SK-N-SH (cell line): ENCODE data around the gene FKBP7. TPM values are rescaled to one million over a fixed set of nuclear protein-coding genes. Genes with fewer than 3 reads are reported as not detected.

Experiments used
- CTCF ChIA-PET: fragments of 300-600, 350-600 bp; formaldehyde crosslinking; extraction: SDS; loops from one replicate; lab custom pipeline; 2021; lab: Yijun Ruan, JAX
- POLR2A ChIA-PET: fragments of 350-600 bp; sonication (Branson Sonifier 250); formaldehyde crosslinking; extraction: SDS; loops from one replicate; lab custom pipeline; 2020; ENCODE audit warnings: antibody characterized with exemption, inconsistent platforms; lab: Yijun Ruan, JAX
- DNase-seq: peaks from one replicate; pipeline ENCODE4 v3.0.0; 2012
- H2AFZ ChIP-seq: fragments of 200-600 bp; sonication (generic); 2 replicates; pipeline ENCODE4 v1.8.1; 2016; ENCODE audit warnings: antibody characterized with exemption, mild to moderate bottlenecking, low read depth
- H3F3A ChIP-seq: fragments of 200-600 bp; sonication (generic); replicated peaks from 2 replicates; pipeline ENCODE3; 2016; ENCODE audit warnings: antibody characterized with exemption, mild to moderate bottlenecking; ENCODE audit not compliant: insufficient read depth
- H3K27ac ChIP-seq, 2 experiments: fragments of 200-500 bp in 1 of 2; fragments of 200-600 bp in 1 of 2; sonication (Bioruptor generic) in 1 of 2; sonication (generic), shearing (Covaris generic) in 1 of 2; 2 replicates each; pipeline versions ENCODE4 v1.5.1 to v1.6.1; 2014 to 2016; ENCODE audit warnings: low read depth in 2 of 2, inconsistent platforms in 1 of 2, low read length in 1 of 2, mild to moderate bottlenecking in 1 of 2, mixed read lengths in 1 of 2
- H3K27me3 ChIP-seq: fragments of 200-600 bp; sonication (generic), shearing (Covaris generic); 2 replicates; pipeline ENCODE4 v1.6.1; 2016; ENCODE audit warnings: mixed run types; ENCODE audit not compliant: insufficient read depth
- H3K36me3 ChIP-seq, 2 experiments: fragments of 200-500 bp in 1 of 2; fragments of 200-600 bp in 1 of 2; sonication (Bioruptor generic) in 1 of 2; sonication (generic) in 1 of 2; replicated peaks in 1 of 2; 2 replicates each; pipeline versions ENCODE3 to v1.5.1; 2014 to 2016; ENCODE audit warnings: low read length in 1 of 2, mild to moderate bottlenecking in 1 of 2; ENCODE audit not compliant: insufficient read depth in 2 of 2, control insufficient read depth in 1 of 2
- H3K4me1 ChIP-seq, 2 experiments: fragments of 200-500 bp in 1 of 2; fragments of 200-600 bp in 1 of 2; sonication (Bioruptor generic) in 1 of 2; sonication (generic), shearing (Covaris generic) in 1 of 2; 2 replicates each; pipeline versions ENCODE4 v1.5.1 to v1.6.1; 2014 to 2016; ENCODE audit warnings: low read depth in 1 of 2, low read length in 1 of 2, mixed run types in 1 of 2; ENCODE audit not compliant: insufficient read depth in 2 of 2, control insufficient read depth in 1 of 2
- H3K4me2 ChIP-seq: fragments of 200-600 bp; sonication (generic), shearing (Covaris generic); 2 replicates; pipeline ENCODE4 v1.6.1; 2017; ENCODE audit warnings: mixed run types
- H3K4me3 ChIP-seq, 2 experiments: fragments of 200-500 bp in 1 of 2; fragments of 200-600 bp in 1 of 2; sonication (Bioruptor generic) in 1 of 2; sonication (generic), shearing (Covaris generic) in 1 of 2; 2 replicates each; pipeline versions ENCODE4 v1.5.1 to v1.8.1; 2014 to 2016; ENCODE audit warnings: low read depth in 2 of 2, inconsistent platforms in 1 of 2, low read length in 1 of 2, mild to moderate bottlenecking in 1 of 2, mixed read lengths in 1 of 2, moderate library complexity in 1 of 2
- H3K79me2 ChIP-seq: fragments of 200-600 bp; sonication (generic); 2 replicates; pipeline ENCODE4 v1.8.1; 2017; ENCODE audit warnings: mild to moderate bottlenecking; ENCODE audit not compliant: insufficient read depth
- H3K9ac ChIP-seq: fragments of 200-600 bp; sonication (generic); 2 replicates; pipeline ENCODE4 v1.6.1; 2017; ENCODE audit warnings: mixed run types
- H3K9me2 ChIP-seq: fragments of 200-600 bp; sonication (generic); 2 replicates; pipeline ENCODE4 v1.6.1; 2017; ENCODE audit warnings: mixed run types
- H3K9me3 ChIP-seq: fragments of 200-600 bp; sonication (generic); 2 replicates; pipeline ENCODE4 v1.6.1; 2017; ENCODE audit warnings: mixed run types, mild to moderate bottlenecking, moderate library complexity
- H4K20me1 ChIP-seq: fragments of 200-600 bp; sonication (generic); 2 replicates; pipeline ENCODE4 v1.6.1; 2017; ENCODE audit warnings: mild to moderate bottlenecking, mixed run types; ENCODE audit not compliant: insufficient read depth
- CTCF ChIP-seq: fragments of 200-600 bp; sonication (generic); IDR thresholded peaks from 2 replicates; pipeline ENCODE4 v1.6.1; 2017; ENCODE audit warnings: antibody characterized with exemption, mild to moderate bottlenecking, moderate library complexity
- ELF1 ChIP-seq: IDR thresholded peaks from 2 replicates; pipeline ENCODE4 v1.4.0; 2012
- EP300 ChIP-seq, 2 experiments: IDR thresholded peaks; 2 replicates each; pipeline versions ENCODE4 v1.4.0 to v1.6.1; 2012; ENCODE audit warnings: borderline replicate concordance in 1 of 2, low read depth in 1 of 2, low read length in 1 of 2
- FOSL2 ChIP-seq: IDR thresholded peaks from 2 replicates; pipeline ENCODE4 v1.4.0; 2012; ENCODE audit warnings: low read depth, mild to moderate bottlenecking, moderate library complexity, borderline replicate concordance
- FOXM1 ChIP-seq: IDR thresholded peaks from 2 replicates; pipeline ENCODE4 v1.4.0; 2012; ENCODE audit warnings: low read depth, mild to moderate bottlenecking
- GABPA ChIP-seq: IDR thresholded peaks from 2 replicates; pipeline ENCODE4 v1.4.0; 2012; ENCODE audit warnings: low read depth, mild to moderate bottlenecking
- IRF3 ChIP-seq: fragments of 150-350 bp; IDR thresholded peaks from 2 replicates; pipeline ENCODE4 v1.6.1; 2016; ENCODE audit warnings: mild to moderate bottlenecking, low read depth, low read length
- JUND ChIP-seq: IDR thresholded peaks from 2 replicates; pipeline ENCODE4 v1.4.0; 2012
- MEF2A ChIP-seq: IDR thresholded peaks from 2 replicates; pipeline ENCODE4 v1.4.0; 2012; ENCODE audit warnings: low read depth, borderline replicate concordance
- NFIC ChIP-seq: IDR thresholded peaks from 2 replicates; pipeline ENCODE4 v1.4.0; 2012; ENCODE audit warnings: borderline replicate concordance
- POLR2AphosphoS5 ChIP-seq: IDR thresholded peaks from 2 replicates; pipeline ENCODE4 v1.6.1; 2012; ENCODE audit warnings: low read depth, low read length
- RFX5 ChIP-seq: IDR thresholded peaks from 2 replicates; pipeline ENCODE4 v1.6.1; 2012; ENCODE audit warnings: mild to moderate bottlenecking, improper control_type of control experiment, low read length
- RXRA ChIP-seq: IDR thresholded peaks from 2 replicates; pipeline ENCODE4 v1.4.0; 2012; ENCODE audit warnings: low read depth, mild to moderate bottlenecking, borderline replicate concordance
- SIN3A ChIP-seq: IDR thresholded peaks from 2 replicates; pipeline ENCODE4 v1.6.1; 2012; ENCODE audit warnings: low read depth, mild to moderate bottlenecking, low read length, moderate library complexity, borderline replicate concordance
- SMC3 ChIP-seq: IDR thresholded peaks from 2 replicates; pipeline ENCODE4 v1.6.1; 2012; ENCODE audit warnings: low read depth, low read length, improper control_type of control experiment
- TCF12 ChIP-seq: IDR thresholded peaks from 2 replicates; pipeline ENCODE4 v1.4.0; 2012
- WGBS: methylation state at CpG from one replicate; pipeline ENCODE4 v1.1.6; 2017; ENCODE audit warnings: low lambda C conversion rate; 5-methylcytosine and 5-hydroxymethylcytosine counted together
- polyA plus RNA-seq, 3 experiments: library from polyadenylated mRNA; depleted of rRNA; stranded (reverse); fragments of >200 nt; gene quantifications; 2 replicates each; pipeline ENCODE4 v1.2.3, GENCODE V29; 2012
- TF ChIP-seq, protein P1 (sequence below): IDR thresholded peaks from 2 replicates; pipeline ENCODE4 v1.4.0; 2012; ENCODE audit warnings: low read depth, borderline replicate concordance

Gene FKBP7
- polyA plus RNA-seq, 1 of the 3 experiments (the other 2 are of a cell fraction) = 35.6 TPM

- Histone ChIP-seq H4K20me1 (peaks cover 38% of the 10 kb centered on the region), H3K4me3 (peak overlapping the region; percentile 74 to 80), H3F3A (peaks cover 16% of the 10 kb centered on the region), H3K79me2 (peaks cover 75% of the 10 kb centered on the region), H3K27me3 (no peaks in the 10 kb centered on the region), H3K4me1 (peaks cover 17 to 21% of the 10 kb centered on the region in 2 experiments; a peak in 3 of 4 replicates), H3K9me3 (no peaks in the 10 kb centered on the region), H2AFZ (peak overlapping the region; percentile 78), H3K27ac (peak overlapping the region; percentile 72 to 82), H3K9ac (peak overlapping the region; percentile 79; the same call in 1 of the 2 replicates), H3K4me2 (peak overlapping the region; percentile 56), H3K9me2 (no peaks in the 10 kb centered on the region), H3K36me3 (peaks cover 0 to 5% of the 10 kb centered on the region in 2 experiments)
- TF ChIP-seq GABPA (no peak), FOSL2 (no peak), JUND (no peak)
- TF ChIP-seq, protein P1, sequence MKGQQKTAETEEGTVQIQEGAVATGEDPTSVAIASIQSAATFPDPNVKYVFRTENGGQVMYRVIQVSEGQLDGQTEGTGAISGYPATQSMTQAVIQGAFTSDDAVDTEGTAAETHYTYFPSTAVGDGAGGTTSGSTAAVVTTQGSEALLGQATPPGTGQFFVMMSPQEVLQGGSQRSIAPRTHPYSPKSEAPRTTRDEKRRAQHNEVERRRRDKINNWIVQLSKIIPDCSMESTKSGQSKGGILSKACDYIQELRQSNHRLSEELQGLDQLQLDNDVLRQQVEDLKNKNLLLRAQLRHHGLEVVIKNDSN = no peak
- ChIA-PET POLR2A (interaction anchor here (1.0 to 1.5 kb wide), 3 partner anchors 29 to 65 kb away, joined by 3 to 8 read pairs (median 3); partner anchors contain the start of genes PJVK and PRKRA), CTCF (interaction anchor here (0.6 to 1.5 kb wide), 5 partner anchors 29 to 740 kb away, joined by 3 to 4 read pairs (median 3); partner anchors contain the start of genes PJVK and PRKRA)
- DNase-seq = no peak
- WGBS = 50% methylated on average over 13 of the region's 19 CpGs
Observed at GRCh38 chr2:178479758-178480226, 1.4 kb upstream of the FKBP7 start.

- peaks cover 33% of the 10 kb centered on the region for H4K20me1 ChIP-seq
- H3K9ac ChIP-seq = no peak overlapping the region
- peak overlapping the region; percentile 78 to 82; a peak in 2 of 4 replicates for H3K27ac ChIP-seq
- no peaks in the 10 kb centered on the region for H3K9me3 ChIP-seq
- H2AFZ ChIP-seq = peak overlapping the region; percentile 95
- peaks cover 16 to 17% of the 10 kb centered on the region in 2 experiments for H3K4me1 ChIP-seq
- no peaks in the 10 kb centered on the region for H3K27me3 ChIP-seq
- DNase-seq = no peak
- no peak for TF ChIP-seq SMC3
- no peak for TF ChIP-seq EP300 (IDR thresholded peaks at IDR 0.05; ENCODE audit: borderline replicate concordance in 1 of 2, low read depth in 1 of 2, low read length in 1 of 2)
- POLR2A ChIA-PET = interaction anchor here (1.5 kb wide), 1 partner anchor 28 kb away, joined by 8 read pairs; the partner anchor contains the start of genes PJVK and PRKRA
- peak overlapping the region in 1 of 2 experiments; percentile 93; a peak in 1 of 4 replicates for H3K4me3 ChIP-seq
- no peak overlapping the region; the same call in 1 of the 2 replicates for H3K4me2 ChIP-seq
- peaks cover 69% of the 10 kb centered on the region for H3K79me2 ChIP-seq
- peaks cover 0 to 5% of the 10 kb centered on the region in 2 experiments for H3K36me3 ChIP-seq
- H3K9me2 ChIP-seq = no peaks in the 10 kb centered on the region
- WGBS = 81% methylated on average over 4 of the region's 4 CpGs
- peaks cover 16% of the 10 kb centered on the region for H3F3A ChIP-seq
- CTCF ChIA-PET = interaction anchor here (0.6 to 1.5 kb wide), 4 partner anchors 28 to 740 kb away, joined by 3 to 4 read pairs (median 3); partner anchors contain the start of genes PJVK and PRKRA
Observed at GRCh38 chr2:178479275-178479616, 846 bp upstream of the FKBP7 start.

DNA sequence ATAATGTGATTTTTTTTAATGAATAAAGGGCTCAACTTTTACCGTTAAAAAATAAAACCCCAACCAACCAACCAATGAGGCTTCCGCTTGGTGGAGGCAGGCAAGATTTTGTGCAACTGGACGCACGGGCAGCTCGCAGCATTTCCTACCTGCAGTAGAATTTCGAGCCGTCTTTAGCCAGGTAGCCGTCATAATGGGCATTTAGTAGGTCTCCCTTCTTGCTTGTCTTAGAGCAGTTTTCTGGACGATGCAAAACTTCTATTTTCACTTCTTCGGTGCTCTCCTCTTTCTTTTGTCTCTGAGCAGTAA, 316 bp downstream of the FKBP7 start:
- no peak for DNase-seq
- no peaks in the 10 kb centered on the region for H3K9me2 ChIP-seq
- POLR2A ChIA-PET = no interaction called here
- TF ChIP-seq FOXM1 (no peak), GABPA (no peak), SIN3A (no peak), MEF2A (no peak), TCF12 (no peak), CTCF (no peak), RXRA (no peak), POLR2AphosphoS5 (no peak), ELF1 (no peak), IRF3 (no peak), NFIC (no peak), RFX5 (no peak)
- H4K20me1 ChIP-seq = peaks cover 22% of the 10 kb centered on the region
- H3K79me2 ChIP-seq = peaks cover 62% of the 10 kb centered on the region
- CTCF ChIA-PET = no interaction called here
- peak overlapping the region; percentile 78 to 91 for H3K27ac ChIP-seq
- H3F3A ChIP-seq = peaks cover 19% of the 10 kb centered on the region
- peaks cover 17 to 26% of the 10 kb centered on the region in 2 experiments for H3K4me1 ChIP-seq
- H3K4me3 ChIP-seq = peak overlapping the region; percentile 62 to 93
- H3K27me3 ChIP-seq = no peaks in the 10 kb centered on the region
- peak overlapping the region; percentile 95 for H2AFZ ChIP-seq
- H3K36me3 ChIP-seq = peaks cover 0 to 5% of the 10 kb centered on the region in 2 experiments
- peak overlapping the region; percentile 89 for H3K9ac ChIP-seq
- no peaks in the 10 kb centered on the region for H3K9me3 ChIP-seq
- peak overlapping the region; percentile 80 for H3K4me2 ChIP-seq
- WGBS = 1% methylated on average over 10 of the region's 10 CpGs
